Cardiac muscle cell (in vitro differentiated cells and primary cell): ENCODE results near the gene DOCK2. TPM values are rescaled to one million over a fixed set of nuclear protein-coding genes. Genes with fewer than 3 reads are reported as not detected.

ENCODE experiments used
- DNase-seq, 2 donors: peaks; one replicate each; pipeline versions ENCODE4 v3.0.0 to v3.0.0-alpha.2; 2010 to 2017; ENCODE audit warnings: low read depth in 1 of 2, low spot score in 1 of 2
- H3K27ac ChIP-seq: fragments of 200-600 bp; sonication (generic); 2 replicates; pipeline ENCODE4 v1.5.1; 2016
- H3K27me3 ChIP-seq: fragments of 200-600 bp; sonication (generic); 2 replicates; pipeline ENCODE4 v1.6.0; 2016; ENCODE audit warnings: control low read depth
- H3K36me3 ChIP-seq: fragments of 200-600 bp; sonication (generic); 2 replicates; pipeline ENCODE4 v1.5.1; 2016; ENCODE audit warnings: control low read depth
- H3K4me1 ChIP-seq: fragments of 200-600 bp; sonication (generic); 2 replicates; pipeline ENCODE4 v1.8.1; 2017; ENCODE audit warnings: low read depth, mild to moderate bottlenecking, mixed run types
- H3K4me3 ChIP-seq: fragments of 200-600 bp; sonication (generic); 2 replicates; pipeline ENCODE4 v1.5.1; 2016; ENCODE audit warnings: mild to moderate bottlenecking
- H3K9me3 ChIP-seq: fragments of 200-600 bp; sonication (generic); 2 replicates; pipeline ENCODE4 v1.5.1; 2017; ENCODE audit warnings: low read depth, mild to moderate bottlenecking, control low read depth
- CTCF ChIP-seq: IDR thresholded peaks from 2 replicates; pipeline ENCODE4 v1.5.1; 2012; ENCODE audit warnings: low read depth, mild to moderate bottlenecking, low read length
- polyA plus RNA-seq: library from polyadenylated mRNA; unstranded; fragments of >200 nt; fragmentation: Nextera tagmentation; extraction: Ambion mirVana; gene quantifications from 2 replicates; pipeline ENCODE4 v1.2.1, GENCODE V29; 2016
- total RNA-seq: library from RNA; depleted of rRNA; stranded (reverse); fragments of >200 nt; gene quantifications from 2 replicates; pipeline ENCODE4 v1.2.3, GENCODE V29; 2016

Gene DOCK2
- total and polyA plus RNA-seq, 2 experiments from 2014 or later: 3.3 to 6.5 TPM

DNA sequence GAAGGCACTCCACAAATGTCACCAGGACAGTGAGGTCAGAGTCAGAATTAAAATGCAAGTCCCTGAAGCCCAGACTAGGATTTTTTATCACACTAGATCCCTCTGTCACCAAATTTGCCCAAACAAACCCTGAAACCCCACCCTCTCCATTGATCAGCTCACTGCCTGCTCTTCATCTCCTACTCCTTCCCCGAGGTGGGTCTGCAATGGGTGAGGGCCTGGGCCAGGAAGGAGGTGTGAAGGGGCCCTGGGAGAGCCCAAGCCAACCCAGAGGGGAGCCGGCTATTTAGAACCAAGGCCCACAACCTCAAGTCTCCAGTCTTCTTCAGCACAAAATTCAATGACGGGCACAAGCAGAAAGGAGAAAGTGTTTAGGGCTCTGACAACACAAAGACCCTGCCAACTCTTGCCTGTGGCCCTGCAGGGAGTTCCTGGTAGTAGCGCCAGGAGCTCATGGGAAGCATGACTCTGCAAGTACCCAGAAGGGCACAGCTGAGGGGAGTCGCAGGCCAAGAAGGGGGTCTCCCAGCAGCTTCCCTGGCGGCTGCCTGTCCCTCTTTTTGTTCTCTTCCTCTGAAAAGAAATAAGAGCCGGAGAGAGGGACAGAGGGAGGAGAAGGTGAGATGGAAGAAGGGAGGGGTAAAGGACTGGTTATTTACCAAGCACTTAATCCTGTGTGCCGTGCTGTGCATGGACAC, 474.2 kb downstream of the DOCK2 start:
- no peak for TF ChIP-seq CTCF
- Histone ChIP-seq H3K9me3 (no peaks in the 10 kb centered on the region), H3K36me3 (no peaks in the 10 kb centered on the region), H3K27me3 (no peaks in the 10 kb centered on the region), H3K4me3 (no peak overlapping the region), H3K27ac (no peak overlapping the region), H3K4me1 (no peaks in the 10 kb centered on the region)
- no peak for DNase-seq

DNA sequence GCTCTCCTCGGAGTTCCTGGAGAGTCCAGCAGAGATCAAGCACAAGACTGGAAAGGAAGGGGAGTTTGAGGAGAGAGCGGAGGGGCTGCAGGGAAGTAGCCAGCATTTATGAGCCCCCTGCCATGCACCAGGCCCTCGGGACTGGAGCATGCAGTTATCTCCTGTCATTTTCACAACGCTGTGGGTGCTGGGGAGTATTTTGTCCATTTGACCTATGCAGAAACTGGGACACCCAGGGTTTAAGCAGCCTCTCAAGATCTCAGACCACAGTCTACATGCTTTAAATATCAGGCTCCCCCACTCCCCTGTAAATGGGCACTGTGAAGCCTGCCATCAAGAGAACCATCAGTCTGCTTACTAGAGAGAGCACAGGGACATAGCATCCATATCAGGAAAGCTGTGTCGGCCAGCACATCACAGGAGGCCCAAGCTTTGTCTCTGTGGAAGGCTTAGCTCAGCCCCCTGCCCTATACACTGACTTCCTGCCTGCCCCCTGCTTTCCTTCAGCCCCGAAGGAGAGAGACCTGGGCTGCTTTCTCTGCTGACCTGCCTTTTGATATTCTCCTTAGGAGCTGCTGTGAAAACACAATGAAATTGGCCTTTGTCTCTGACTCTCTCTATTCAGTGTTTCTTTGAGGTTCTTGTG, 475.9 kb downstream of the DOCK2 start:
- DNase-seq: peak in 1 of 2 donors; percentile 6
- no peaks in the 10 kb centered on the region for H3K27me3 ChIP-seq
- no peaks in the 10 kb centered on the region for H3K4me1 ChIP-seq
- H3K4me3 ChIP-seq: no peak overlapping the region
- TF ChIP-seq CTCF: no peak
- H3K27ac ChIP-seq: no peak overlapping the region
- no peaks in the 10 kb centered on the region for H3K9me3 ChIP-seq
- H3K36me3 ChIP-seq: no peaks in the 10 kb centered on the region

DNA sequence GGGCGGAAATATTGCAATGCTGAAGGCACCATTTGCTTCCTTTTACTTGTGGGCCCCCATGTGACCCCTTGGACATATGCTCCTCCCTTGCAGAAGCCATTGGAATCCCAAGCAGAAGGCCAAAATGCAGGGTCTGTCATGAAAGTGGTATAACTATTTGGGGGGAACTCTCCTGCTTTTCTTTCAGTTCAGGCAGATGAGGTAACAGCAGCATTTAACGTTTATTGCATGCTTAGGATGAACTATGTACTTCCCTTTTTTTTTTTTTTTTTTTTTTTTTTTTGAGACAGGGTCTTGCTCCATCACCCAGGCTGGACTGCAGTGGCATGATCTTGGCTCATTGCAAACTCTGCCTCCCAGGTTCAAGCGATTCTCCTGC, 476.4 kb downstream of the DOCK2 start:
- H3K36me3 ChIP-seq: no peaks in the 10 kb centered on the region
- no peaks in the 10 kb centered on the region for H3K27me3 ChIP-seq
- H3K9me3 ChIP-seq: no peaks in the 10 kb centered on the region
- no peak for TF ChIP-seq CTCF
- no peak overlapping the region for H3K4me3 ChIP-seq
- H3K27ac ChIP-seq: no peak overlapping the region
- H3K4me1 ChIP-seq: no peaks in the 10 kb centered on the region
- DNase-seq: no peak

DNA sequence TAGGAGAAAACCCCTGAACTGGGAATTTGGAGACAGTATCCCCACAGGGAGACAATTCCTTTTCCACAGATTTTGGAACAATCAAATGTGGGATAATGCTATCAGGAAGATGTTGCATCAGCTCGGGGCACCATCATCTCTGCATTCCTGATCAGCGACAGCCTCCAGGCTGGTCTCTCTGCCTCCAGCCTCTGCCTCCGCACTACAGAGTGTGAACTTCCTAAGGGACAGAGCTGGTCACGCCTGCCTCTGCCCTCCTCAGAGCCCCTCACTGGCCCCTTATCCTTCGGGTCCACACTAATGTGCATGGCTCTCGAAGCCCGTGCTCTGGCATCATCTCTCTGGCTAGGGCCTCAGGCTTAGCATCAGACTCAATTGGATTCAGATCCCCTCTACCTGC, 477.2 kb downstream of the DOCK2 start:
- H3K27ac ChIP-seq: no peak overlapping the region
- no peaks in the 10 kb centered on the region for H3K4me1 ChIP-seq
- no peaks in the 10 kb centered on the region for H3K36me3 ChIP-seq
- no peak for DNase-seq
- H3K4me3 ChIP-seq: no peak overlapping the region
- H3K9me3 ChIP-seq: no peaks in the 10 kb centered on the region
- no peak for TF ChIP-seq CTCF
- H3K27me3 ChIP-seq: no peaks in the 10 kb centered on the region

DNA sequence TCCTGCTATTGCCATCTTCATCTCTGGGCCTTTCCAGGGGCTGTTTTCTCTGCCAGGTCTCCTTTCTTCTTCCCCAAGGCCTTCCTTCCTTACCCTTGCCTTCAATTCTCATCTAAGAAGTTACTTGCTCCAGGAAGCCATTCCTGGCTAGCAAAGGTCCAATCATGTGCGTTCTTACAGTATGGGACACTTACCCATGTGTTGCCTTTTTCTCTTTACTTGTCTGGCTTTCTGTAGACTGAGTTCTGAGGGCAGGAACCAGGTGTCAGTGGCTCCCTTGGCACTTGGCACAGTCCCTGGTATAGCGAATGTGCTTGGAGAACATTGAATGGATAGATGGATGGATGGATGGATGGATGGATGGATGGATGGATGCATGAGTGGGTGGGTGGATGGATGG, 478.9 kb downstream of the DOCK2 start:
- H3K27ac ChIP-seq: no peak overlapping the region
- no peaks in the 10 kb centered on the region for H3K36me3 ChIP-seq
- H3K4me3 ChIP-seq: no peak overlapping the region
- no peaks in the 10 kb centered on the region for H3K27me3 ChIP-seq
- H3K9me3 ChIP-seq: no peaks in the 10 kb centered on the region
- TF ChIP-seq CTCF: no peak
- H3K4me1 ChIP-seq: no peaks in the 10 kb centered on the region
- DNase-seq: no peak
